GM12892 (cell line): Measurements from ENCODE around the gene PTPRR.

Experiments
- POLR2A ChIP-seq: IDR thresholded peaks from 2 replicates; pipeline ENCODE4 v1.6.1; 2011; ENCODE audit warnings: low read depth, low read length, control low read depth
- POLR2AphosphoS5 ChIP-seq: IDR thresholded peaks from 2 replicates; pipeline ENCODE4 v1.6.1; 2011; ENCODE audit warnings: low read depth, low read length, control low read depth
- TAF1 ChIP-seq: IDR thresholded peaks from 2 replicates; pipeline ENCODE4 v1.6.1; 2011; ENCODE audit warnings: low read depth, mild to moderate bottlenecking, control low read depth, low read length, borderline replicate concordance

DNA sequence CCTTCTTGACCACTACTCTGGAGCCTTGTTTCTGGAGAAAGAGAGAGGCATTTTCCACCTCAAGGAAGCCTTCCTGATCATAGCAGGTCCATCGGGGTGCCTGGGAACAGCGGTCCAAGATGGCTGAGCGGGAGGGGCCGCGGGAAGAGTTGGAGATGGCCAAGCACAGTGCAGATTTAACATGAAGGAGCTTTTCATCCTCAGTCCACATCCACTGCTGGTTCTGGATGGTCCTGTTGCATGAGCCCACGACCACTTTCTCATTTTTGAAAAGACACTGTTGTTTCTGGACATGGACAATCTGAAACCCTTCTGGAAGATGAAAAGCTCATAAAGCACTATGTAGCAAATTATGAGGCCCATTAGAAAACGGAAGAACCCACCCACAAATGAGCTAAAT lies 284.8 kb downstream of the PTPRR start:
- TF ChIP-seq POLR2AphosphoS5 (no peak), POLR2A (no peak), TAF1 (no peak)
